CD4-positive, alpha-beta T cell treated with Interleukin-2 at 100 ng/mL for 4 hours (primary cell): ENCODE measurements around the gene PON2.

Experiments
- DNase-seq: peaks from one replicate; pipeline ENCODE4 v3.0.0-alpha.2; 2020; ENCODE audit warnings: low spot score

The PON2 gene

DNA sequence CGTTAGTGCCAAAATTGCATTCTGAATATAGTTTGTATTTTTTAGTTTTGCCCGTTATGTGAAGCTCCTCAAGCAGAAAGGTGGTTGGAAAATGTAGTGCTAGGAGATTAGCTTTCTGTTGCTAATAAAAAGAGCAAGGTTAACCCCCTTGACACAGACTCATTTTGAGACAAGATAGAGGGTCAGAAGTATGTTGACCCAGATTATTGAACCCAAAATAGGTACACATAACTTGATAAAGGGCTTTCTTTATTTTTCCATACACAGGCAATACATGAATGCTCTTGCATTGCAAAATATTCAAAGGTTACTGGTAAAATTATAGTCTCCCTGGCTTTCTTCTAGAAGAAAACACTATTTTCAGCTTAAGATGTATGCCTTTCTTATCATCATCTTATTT, 10.0 kb upstream of the PON2 start:
- DNase-seq: no peak

DNA sequence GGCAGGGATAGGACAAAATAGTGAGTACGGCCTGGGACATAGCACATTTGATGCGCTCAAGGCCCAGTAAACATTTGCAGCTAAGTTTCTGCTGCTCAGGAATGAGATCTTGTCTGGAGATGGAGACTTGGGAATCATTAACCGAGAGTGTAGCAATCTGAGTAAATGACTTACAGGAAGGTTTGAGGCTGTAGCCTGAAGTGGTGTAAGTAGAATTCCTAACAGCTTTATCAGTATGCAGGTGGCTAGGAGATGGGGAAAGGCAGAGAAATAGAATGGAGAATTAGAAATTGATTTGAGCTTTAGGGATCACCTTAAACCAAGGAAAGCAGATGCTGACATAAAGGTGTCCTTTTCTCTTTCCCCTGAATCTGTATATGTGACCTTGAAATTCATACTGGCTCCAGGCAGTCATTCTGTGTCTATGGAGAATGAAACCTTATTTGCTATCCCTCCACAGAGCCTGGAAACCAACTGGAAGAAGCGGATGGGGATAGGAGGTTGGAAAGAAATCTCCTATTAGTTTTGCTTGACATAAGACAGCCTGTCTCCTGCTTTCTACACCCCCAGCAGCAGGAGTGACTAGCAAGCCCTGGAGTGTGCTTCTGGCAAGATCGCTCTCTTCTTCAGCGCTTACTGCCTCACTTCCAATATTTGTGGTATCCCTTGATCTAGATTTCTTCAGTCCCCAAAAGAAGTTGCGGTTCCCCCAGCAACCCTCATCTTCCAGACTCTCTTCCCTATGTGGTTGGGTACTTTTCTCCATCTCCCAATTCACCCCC, 6.4 kb upstream of the PON2 start:
- DNase-seq: no peak

DNA sequence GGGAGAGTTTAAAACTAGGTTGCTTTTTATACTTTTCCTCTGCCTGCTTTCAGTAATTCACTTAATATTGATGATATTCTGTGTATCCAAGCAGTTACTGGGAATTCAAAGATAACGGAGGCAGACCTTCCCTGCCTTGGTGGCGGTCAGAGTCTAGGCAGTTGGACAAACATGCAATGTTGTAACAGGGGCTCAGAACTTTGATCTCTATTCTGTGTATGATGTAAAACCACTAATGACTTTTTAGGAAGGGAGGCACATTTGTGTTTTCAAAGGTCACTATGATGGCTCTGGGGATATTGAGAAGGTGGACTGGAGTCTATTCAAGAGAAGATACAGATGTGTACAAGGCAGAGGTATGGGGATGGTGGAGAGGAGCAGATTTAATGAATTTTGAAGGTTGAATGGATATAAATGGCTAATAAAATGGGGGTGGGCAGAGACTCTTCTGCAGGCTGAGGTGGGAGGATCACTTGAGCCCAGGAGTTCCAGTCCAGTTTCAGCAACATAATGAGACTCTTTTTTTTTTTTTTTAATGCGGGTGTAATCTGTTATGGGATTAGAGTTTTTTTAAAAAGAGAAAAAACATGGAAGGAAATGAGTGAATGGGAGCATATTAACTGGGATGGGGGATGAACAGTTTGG, 5.7 kb upstream of the PON2 start:
- no peak for DNase-seq

DNA sequence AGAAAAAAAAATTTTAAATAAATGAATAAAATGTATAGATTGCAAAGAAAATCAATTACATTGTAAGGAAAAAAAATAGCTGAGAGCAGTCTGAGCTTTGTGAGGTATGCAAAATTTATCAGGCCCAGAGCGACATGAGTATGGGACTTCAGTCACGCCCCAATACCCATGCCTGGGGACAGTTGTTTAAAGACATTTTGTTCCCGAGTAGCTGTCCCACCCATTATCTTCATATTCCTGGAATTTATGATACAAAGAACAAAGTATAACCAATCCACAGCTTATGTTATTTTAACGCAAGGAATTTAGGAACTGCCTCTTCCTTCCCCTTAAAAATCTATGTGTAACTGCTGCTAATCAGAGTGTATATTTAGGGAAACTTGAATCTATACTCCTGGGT, 1.6 kb upstream of the PON2 start:
- no peak for DNase-seq

DNA sequence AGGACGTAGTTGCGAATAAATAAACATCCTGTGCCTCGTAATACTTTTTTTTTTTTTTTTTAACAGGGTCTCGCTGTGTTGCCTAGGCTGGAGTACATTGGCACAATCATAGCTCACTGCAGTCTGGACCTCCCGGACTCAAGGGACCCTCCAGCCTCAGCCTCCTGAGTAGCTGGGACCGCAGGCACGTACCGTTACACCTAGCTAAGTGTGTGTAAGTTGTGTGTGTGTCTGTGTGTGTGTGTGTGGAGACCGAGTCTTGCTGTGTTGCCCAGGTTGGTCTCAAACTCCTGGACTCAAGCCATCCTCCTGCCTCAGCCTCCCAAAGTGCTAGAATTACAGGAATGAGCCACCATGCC, 573 bp upstream of the PON2 start:
- DNase-seq: no peak

DNA sequence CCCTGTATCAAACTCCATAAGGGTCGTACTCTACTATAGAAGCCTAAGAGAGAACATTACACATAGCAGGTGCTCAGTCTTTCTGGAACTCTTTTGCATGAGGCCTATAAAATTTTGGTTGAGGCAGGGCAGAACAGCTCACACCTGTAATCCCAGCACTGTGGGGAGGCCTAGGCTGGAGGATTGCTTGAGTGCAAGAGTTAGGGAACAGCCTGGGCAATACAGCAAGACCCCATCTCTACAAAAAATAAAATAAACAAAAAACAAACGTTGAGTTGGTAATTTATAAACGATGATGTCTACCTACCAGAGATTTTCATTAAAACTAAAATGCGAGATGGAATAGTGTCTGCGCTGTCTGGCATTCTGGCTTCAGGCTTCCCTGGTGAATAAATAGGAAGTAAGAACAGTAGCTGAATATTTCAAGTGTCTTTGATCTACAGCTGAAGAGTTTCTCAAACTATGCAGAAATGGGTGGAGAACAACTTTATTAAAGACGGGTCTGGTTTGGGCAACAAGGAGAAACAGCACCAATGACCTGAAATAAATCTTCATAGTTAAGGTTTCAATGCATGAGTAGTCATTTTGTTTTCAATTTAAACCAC, 774 bp downstream of the PON2 start:
- DNase-seq: no peak

DNA sequence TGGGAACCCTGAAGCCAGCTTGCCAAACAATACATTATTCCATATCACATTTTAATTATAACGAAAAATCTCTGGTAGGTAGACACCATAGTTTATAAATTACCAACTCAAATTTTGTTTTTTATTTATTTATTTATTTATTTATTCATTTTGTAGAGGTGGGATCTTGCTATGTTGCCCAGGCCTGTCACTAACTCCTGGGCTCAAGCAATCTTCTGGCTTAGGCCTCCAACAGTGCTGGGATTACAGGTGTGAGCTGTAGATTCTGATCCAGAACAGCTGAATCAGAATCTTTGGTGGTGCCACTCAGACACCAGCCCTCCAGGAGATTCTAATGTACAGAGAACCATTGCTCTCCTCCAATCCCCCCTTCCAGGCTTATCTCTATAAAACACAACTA, 1.7 kb downstream of the PON2 start:
- DNase-seq: no peak

DNA sequence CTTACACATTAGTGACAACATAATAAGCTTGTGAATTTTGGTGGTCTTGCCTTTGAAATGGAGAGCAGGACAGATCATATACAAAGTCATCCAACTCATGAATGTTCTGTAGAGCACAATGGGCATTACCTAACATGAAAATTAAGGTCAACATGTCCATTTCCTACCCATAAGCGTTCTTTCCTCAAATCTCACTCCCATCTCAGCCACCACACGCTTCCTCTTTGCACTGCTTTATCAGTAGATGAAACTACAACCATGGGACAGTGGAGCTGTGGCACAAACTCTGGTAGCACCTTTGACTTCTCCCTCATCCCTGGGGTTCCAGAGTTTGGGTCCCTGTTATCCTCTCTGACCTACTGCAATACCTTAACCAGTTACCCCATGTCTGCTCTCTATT, 2.2 kb downstream of the PON2 start:
- no peak for DNase-seq

DNA sequence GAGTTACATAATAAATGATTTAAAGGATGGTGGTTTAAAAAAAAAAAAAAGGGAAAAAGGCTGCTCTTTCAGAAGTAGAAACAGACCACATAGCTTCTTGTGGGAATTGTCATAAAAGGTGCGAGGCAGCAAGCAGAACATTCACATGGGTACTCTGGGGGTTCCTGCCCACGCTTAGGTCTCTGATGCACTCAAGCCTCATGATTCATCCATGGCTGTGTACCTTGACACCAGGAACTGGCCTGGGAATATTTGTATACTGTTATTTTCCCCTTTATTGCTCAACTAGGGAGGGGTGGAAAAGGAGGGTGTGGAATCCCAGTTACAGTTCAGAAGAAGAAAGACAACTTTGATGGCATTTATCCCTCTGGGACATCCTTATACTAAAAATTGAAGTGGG, 4.0 kb downstream of the PON2 start:
- no peak for DNase-seq

DNA sequence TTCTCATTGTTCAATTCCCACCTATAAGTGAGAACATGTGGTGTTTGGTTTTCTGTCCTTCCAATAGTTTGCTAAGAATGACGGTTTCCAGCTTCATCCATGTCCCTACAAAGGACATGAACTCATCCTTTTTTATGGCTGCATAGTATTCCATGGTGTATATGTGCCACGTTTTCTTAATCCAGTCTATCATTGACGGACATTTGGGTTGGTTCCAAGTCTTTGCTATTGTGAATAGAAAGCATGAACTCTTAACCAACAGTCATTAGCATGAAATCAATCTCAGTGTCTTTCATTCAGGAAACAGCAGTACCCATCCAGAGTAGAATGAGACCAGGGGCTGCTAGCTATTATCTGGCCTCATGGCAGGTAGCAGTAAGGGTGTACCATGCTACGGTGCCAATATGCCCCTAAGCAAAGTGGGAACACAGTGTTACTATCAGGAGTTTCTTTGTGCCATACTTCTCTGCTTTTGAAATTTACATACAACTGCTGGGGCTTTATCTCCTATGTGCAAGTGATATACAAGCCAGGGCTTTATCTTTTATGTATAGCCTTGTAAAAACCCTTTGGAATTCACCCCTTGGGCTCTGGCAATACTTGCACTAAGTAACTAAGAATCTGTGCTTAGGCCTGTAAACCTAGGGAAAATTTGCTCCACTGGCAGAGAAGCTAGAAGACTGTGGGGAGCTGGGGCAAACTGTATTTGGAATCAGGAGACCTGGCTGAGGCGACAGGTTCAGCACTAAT, 5.4 kb downstream of the PON2 start:
- DNase-seq: no peak

DNA sequence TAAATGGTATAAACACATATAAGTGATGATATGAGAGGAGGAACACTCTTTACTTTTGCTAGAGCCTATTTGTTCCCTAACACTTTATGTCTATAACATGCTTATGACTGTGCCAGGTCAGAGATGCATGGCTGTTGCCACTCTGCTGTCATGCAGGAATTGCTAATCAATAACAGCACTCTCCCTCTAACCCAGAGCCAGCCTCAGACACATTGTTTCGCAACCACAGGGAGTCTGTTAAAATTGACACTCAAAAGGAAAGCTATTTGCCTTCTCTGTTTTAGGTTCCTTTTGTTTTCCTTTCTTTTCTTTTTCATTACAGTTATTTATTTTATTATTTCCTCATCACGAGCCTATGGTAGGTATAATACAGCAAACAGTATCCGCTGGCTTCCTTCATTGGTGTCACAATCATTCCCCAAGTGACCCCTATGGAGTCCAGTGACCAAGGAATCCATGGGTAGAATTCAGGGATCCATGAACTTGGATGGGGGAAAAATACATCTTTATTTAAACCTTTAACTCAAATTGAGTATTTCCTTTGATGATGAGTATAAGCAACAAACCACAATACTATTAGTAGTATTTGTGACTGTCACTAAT, 6.8 kb downstream of the PON2 start:
- no peak for DNase-seq

DNA sequence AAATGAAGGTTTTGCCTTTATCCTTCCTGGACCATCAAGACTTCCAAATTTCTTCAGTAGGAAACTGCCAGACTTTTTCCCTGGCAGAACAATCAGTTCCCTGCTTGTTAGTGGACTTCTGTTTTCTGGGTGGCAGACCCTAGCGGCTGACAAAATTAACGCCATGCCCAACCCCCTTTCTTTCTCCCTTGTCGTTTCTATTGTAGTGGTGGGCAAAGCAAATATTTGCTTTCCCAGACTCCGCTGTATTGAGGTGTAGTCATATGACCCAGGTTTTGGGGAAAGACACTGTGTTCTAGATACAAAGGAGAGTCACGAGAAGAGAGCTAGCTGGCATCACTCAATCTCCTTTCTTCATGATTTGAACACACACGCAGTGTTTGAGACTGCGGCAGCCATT, 7.7 kb downstream of the PON2 start:
- DNase-seq: no peak

DNA sequence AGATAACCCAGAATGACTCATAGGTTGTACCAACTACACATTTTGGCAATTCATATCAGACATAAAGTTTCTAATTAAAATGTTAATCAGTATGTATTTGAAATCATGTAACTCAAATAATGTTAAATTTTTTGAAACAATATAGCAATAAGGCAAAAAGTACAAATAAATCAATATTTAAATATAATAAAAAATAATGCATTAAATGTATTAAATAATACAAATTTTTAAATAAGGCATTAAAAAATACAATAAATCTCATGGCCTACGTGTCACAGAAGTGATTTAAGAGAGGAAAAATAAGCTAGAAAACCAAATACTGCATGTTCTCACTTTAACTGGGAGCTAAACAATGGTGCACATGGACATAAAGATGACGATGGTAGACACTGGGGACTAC, 9.1 kb downstream of the PON2 start:
- no peak for DNase-seq

DNA sequence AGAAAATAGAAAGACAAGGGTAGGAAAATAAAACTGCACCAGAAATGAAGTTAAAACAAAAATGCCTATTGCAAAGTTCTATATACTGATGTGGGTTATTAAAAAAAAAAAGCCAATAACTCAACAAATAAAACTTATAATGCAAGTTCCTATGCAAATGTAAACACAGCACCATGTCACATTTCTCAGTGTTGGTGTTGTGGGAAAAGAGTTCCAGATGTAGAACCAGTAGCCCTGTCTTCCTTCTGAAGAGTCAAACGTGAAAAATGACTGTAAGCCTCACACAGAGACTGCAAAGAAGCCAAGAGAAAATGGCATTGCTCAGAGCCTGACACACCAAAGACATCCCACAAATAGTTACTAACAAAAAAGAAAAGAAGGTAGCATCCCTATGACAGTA, 10.1 kb downstream of the PON2 start:
- no peak for DNase-seq

DNA sequence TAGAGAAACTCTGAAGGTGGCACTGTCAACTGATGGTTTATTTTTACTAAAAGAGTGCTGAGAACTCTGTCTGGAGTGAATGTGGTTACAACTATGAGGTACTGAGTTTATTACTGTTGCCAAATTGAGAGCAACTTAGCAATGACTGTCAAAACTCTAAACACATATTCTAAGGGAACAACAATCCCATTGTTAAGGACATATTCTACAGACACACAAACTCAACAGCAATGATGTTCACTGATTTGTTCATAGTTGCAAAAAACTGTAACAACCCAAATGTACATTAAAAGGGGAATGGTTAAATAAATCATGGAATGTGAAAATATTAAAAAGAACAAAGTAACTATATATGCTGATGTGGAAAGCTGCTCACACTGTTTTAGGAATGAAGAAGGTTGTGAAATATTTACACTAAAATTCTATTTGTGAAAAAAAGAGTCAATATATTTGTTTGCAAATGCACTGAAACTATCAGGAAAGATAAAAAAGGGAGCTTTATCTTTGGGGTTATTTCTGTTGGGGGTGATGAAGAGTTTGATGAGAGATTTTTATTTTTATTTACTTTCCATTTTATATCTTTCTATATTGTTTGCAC, 12.9 kb downstream of the PON2 start:
- DNase-seq: no peak

DNA sequence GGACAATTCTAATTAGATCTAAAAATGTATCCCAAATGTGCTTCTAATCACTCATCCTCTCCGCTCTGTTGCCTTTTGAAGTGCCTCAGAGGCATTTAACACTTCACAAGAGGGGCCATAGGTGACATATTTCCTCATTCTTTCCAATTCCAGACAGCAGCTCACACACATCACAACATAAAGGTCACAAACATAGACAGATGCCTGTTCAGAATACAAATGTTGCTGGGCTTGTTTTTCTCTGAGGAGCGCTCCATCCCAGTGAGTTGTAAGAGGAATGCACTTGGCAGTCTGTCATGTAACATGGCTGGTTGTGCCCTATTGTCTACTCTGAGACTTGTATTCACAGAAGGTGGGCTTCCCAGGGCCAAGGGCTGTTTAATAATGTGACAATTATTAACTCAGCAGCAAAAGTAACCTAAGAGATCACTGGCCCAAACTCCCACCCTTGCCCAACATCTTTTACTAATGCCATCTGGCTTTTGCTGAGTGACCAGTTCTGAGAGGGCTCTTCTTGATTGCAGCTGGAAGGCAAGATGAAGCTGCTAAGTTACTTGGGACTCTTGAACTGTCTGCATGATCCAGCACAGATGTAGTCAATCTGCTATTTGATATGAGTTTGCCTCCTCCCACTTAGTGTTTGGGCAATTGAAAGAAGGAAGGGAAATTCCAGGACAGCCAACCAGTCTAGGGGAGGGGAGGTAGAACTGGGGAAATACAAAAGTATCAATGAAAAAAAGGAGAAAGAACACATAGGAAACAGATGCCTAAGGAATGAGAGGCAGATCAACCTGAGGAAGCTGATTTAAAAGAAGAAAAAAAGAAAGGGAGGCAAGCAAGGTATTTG, 13.6 kb downstream of the PON2 start:
- no peak for DNase-seq

DNA sequence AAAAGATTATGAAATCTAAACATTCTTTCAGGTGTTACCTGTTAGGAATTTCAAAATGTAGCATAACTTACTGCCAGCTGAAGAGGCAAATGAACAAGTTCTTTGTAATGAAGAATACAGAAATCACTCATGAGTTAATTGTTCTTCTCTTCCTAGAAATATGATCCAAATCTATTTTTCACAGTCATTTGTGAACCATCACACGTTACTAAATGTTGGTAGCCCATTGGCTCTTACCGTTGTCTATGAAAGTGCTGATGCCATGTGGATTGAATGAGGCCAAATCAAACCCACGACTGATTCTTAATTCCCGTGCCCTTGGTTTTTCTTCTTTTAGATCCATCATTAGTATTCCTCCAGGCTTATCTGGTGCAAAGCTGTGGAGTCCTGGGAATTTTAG, 22.8 kb downstream of the PON2 start:
- no peak for DNase-seq

DNA sequence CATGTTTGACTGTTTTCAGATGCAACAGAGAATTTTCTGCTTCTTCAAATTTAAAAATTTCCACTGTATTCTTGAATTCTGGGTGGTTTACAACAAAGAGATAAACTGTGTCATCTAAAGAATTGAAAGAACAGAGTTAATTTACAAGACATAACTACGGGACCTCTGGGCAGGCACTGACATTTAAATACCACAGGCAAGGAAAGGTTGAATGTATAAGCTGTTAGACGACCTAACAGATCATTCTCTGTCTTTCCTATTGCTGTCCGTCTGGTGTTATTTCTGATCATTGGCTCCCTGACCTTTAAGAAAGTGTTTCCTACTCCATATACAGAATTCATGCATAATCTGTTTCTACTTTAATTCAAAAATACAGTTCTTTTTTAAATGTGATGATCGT, 23.2 kb downstream of the PON2 start:
- no peak for DNase-seq

DNA sequence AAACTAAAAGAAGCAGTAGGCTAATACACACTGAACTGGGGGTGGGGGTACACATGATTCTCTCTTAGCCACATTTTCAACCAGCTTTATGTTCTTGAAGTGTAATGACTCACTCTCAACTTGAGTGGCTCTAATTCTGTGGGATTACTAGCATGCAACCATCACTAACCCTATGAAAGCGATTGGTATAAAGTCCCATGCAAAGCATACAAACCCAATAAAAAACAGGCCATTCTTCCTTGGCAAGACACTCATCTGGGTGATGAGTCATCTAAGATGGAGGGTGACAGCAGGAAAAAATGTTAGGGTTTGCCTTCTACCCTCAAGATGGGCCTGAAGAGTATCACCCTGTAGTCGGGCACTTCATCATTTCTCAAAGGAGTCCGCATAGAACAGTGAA, 23.8 kb downstream of the PON2 start:
- DNase-seq: no peak

DNA sequence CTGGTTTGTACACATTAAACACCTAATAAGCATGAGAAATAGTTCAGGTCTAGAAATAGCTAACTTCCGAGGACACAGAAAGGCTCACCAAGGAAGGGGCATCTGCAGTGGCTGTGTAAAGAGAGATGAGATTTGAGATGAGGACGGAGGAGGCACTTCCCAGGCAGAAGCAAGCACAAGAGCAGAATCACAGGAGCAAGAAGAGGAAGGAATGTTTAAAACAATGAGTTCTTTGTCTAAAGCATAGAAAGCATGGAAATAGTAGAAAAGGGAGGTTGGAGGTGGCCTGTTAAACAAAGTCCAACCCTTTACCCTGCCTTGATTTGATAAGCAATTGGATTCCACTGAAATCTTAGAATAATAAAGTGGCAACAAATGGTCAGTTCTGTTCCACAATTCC, 27.1 kb downstream of the PON2 start:
- no peak for DNase-seq

DNA sequence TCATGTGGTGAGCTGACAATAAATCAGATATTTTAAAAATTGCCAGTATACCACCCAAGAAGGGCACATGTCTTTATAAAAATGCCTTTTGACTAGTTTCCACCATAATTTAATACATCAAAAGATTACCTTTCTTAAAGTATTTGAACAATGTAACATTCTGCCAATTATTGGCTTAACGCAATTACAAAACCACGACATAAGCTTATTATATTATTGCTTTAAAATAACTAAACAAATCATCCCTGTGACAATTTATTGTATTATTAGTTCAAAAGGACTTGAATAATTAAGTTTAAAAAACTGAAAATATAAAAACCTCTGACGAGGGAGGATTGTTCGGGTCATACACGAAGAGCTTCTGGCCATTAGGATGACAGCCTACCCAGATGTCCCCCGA, 29.0 kb downstream of the PON2 start:
- no peak for DNase-seq
